Measurements from ENCODE around the gene NSG2.

DNA sequence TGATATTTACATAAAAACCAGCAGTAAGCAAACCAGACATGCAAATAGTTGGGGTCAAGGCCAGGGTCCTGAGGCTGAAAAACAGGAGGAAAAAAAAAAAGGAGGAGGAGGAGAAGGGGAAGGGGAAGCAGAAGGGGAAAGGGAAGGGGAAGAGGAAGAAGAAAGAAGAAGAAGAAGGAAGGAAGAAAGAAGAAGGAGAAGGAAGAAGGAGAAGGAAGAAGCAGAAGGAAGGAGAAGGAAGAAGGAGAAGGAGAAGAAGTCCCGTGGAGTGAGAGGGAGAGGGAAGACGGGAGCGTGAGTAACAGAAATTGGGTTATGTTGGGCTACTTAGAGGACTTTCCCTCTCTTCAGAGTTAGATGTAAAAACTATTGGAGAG lies 24.6 kb upstream of the NSG2 start:
- TF ChIP-seq, protein P1, sequence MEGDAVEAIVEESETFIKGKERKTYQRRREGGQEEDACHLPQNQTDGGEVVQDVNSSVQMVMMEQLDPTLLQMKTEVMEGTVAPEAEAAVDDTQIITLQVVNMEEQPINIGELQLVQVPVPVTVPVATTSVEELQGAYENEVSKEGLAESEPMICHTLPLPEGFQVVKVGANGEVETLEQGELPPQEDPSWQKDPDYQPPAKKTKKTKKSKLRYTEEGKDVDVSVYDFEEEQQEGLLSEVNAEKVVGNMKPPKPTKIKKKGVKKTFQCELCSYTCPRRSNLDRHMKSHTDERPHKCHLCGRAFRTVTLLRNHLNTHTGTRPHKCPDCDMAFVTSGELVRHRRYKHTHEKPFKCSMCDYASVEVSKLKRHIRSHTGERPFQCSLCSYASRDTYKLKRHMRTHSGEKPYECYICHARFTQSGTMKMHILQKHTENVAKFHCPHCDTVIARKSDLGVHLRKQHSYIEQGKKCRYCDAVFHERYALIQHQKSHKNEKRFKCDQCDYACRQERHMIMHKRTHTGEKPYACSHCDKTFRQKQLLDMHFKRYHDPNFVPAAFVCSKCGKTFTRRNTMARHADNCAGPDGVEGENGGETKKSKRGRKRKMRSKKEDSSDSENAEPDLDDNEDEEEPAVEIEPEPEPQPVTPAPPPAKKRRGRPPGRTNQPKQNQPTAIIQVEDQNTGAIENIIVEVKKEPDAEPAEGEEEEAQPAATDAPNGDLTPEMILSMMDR (IDR thresholded peaks at IDR 0.05): no peak
- no peak for TF ChIP-seq POLR2A (IDR thresholded peaks at IDR 0.05)
